IPS-11a (cell line): ENCODE results near the gene NPDC1.
A peak's percentile ranks its signal among the peaks of the same experiment; 100 is the strongest.

Experiments used
- H3K4me3 ChIP-seq: one replicate; pipeline ENCODE4 v1.5.1; 2013; ENCODE audit warnings: low read depth, low read length, control low read depth

NPDC1 gene

DNA sequence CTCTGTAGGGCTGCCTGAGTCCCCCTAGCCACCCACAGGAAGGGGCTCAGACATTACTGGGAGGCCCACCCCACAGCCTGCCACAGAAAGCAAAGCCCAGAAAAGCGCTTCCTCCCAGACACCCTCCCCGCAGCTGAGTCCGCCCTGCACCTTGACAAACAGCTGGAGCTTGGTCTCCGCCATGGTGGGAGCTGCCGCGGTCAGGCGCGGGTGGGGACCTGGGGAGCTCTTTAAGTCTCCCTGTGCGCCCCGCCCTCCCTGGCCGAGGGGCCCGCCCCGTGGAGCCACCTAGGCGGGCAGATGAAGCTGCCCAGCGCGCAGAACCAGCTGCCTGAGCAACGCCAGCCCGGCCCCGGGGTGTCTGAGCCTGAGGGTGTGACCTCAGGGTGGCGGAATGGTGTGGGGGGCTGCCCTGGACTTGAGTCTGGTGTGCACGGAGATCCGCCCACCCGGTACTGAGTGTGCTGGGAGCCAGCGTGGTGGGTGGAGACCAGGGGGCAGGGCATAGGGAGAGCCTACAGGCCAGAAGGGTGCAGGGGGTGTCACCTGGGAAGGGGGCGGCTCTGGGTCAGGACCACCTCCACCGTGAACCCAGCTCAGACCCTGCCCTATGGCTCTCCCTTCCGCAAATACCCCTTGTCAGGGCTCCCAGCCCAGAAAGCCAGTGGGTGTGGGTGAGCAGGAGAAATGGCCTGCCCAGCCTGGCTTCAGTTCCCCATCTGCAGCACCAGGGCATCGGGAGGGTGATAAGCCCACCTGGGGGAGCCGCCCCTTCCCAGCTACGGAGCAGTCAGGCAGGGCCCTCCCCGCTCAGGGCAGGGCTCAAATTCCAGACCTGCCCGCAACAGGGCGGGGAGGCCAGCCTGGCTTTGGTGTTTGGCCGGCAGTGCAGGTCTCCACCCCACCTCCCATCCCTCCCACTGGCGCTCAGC, 49.4 kb downstream of the NPDC1 start, which contains the start of gene CLIC3:
Gene CLIC3 (minus strand): TSS at position 208 of the 932 bp plus-strand sequence. CDS start 25 bp downstream, at position 183.
- no peak within 1 kb of the TSS for H3K4me3 ChIP-seq

GRCh38 chr9:136995772-136996311, 50.1 kb downstream of the NPDC1 start:
- H3K4me3 ChIP-seq, result no peak overlapping the region

DNA sequence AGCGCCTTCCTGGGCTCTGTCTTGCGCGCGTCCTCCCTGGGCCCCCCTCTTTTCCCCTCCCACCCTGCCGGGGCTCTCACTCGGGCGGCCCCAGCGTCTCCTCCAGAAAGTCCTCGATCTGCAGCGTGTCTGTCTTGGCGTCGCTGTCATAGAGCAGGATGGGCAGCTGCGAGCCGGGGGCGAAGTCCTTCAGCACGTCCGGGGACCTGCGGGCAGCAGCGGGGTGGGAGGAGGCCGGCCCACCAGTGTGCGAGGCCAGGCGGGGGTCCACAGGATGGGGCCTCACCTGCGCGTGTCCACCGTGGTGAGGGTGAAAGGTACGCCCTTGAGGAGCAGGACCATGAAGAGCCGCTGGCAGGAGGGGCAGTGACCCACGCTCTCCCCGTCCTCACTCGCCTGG, 50.6 kb downstream of the NPDC1 start:
- no peak overlapping the region for H3K4me3 ChIP-seq

DNA sequence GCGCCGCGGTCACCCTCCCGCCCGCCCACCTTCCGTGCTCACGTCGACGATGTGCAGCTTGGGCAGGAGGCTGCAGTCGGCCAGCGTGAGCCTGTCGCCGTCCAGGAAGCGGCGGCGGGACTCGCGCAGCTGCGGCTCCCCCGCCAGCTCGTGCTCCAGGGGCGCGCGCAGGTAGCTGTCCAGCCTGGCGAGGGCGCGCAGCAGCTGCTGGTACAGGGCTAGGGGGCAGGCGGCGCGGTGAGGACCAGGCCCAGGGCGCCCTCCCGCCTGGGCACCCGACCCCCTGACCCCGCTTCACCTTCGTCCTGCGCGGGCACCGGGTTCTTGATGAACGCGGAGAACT, 51.1 kb downstream of the NPDC1 start:
- H3K4me3 ChIP-seq, result no peak overlapping the region

DNA sequence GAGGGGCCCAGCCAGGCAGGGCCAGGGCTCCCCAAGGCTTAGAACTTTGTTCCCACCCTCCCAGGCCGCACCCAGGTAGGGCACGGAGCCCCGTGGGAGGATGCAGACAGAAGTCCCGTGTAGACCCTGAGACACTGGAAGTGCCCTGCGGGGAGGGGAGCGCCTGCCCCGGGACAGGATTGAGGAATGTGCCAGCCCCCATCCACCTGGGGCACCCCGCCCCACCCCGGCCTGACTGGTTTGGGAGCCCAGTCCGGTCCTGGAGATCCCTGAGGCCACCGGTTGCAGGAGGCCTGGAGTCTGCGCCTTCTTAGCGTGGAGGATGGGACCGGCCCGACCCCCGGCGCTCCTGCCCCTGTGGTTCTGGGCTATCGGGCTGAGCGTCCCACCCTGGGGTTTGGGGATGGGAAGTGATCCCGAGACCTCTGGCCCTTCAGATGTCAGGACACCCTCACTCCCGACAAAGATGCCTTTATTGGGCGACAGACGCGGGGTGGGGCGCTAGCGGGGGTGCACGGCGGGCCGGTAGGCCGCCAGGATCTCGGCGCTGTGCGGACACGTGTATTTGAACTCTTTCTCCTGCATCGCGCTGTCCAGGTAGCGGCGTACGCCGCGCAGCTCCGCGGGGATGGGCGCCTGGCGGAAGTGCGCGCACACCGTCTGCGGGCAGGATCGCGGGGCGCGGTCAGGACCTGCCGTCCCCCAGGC, 51.6 kb downstream of the NPDC1 start:
- no peak overlapping the region for H3K4me3 ChIP-seq

- peak overlapping the region; percentile 69 for H3K4me3 ChIP-seq
Observed at GRCh38 chr9:136992819-136993369, 53.1 kb downstream of the NPDC1 start.

GRCh38 chr9:136991993-136992818, 53.8 kb downstream of the NPDC1 start, which contains the start of gene PAXX:
TSS of gene PAXX (plus strand) at chr9:136992422. CDS start at chr9:136992444, 22 bp downstream.
- H3K4me3 ChIP-seq, result peak within 1 kb of the TSS; percentile 69

GRCh38 chr9:136990242-136990911, 55.6 kb downstream of the NPDC1 start:
- no peak overlapping the region for H3K4me3 ChIP-seq
